T-helper 2 cell treated with Interferon-gamma antibody and Interleukin-4, amounts not matched to agents 5 μg/mL and 100 μg/mL, for 36 hours (primary cell): ENCODE data around the gene SCD.
"Not testable (repeated sequence)": the region's sequence is repeated elsewhere in the genome, so short reads cannot be mapped to it uniquely, and the experiment has no call there.

Experiments
- DNase-seq: peaks from one replicate; pipeline ENCODE4 v3.0.0; 2021; ENCODE audit warnings: low spot score
- H3K27ac Mint-ChIP-seq: one replicate; pipeline ENCODE4 v1.8.0; 2021; ENCODE audit warnings: mild to moderate bottlenecking, mixed read lengths
- H3K27me3 Mint-ChIP-seq: one replicate; pipeline ENCODE4 v1.8.0; 2021; ENCODE audit warnings: low read depth, mixed read lengths
- H3K36me3 Mint-ChIP-seq: one replicate; pipeline ENCODE4 v1.8.0; 2021; ENCODE audit warnings: low read depth, mixed read lengths
- H3K4me1 Mint-ChIP-seq: one replicate; pipeline ENCODE4 v1.8.0; 2021; ENCODE audit warnings: low read depth, mixed read lengths
- H3K4me3 Mint-ChIP-seq: one replicate; pipeline ENCODE4 v1.8.0; 2022; ENCODE audit warnings: mild to moderate bottlenecking, moderate library complexity, mixed read lengths
- H3K9me3 Mint-ChIP-seq: one replicate; pipeline ENCODE4 v1.8.0; 2021; ENCODE audit warnings: mixed read lengths

The SCD gene

GRCh38 chr10:100362570-100363496, 15.8 kb downstream of the SCD start:
- H3K36me3 Mint-ChIP-seq: peaks cover 59% of the 10 kb centered on the region
- H3K4me1 Mint-ChIP-seq: peaks cover 30% of the 10 kb centered on the region
- no peaks in the 10 kb centered on the region for H3K9me3 Mint-ChIP-seq
- DNase-seq: no peak
- peak overlapping the region; percentile 55 for H3K27ac Mint-ChIP-seq
- H3K4me3 Mint-ChIP-seq: no peak overlapping the region
- no peaks in the 10 kb centered on the region for H3K27me3 Mint-ChIP-seq

GRCh38 chr10:100364175-100364574, 17.1 kb downstream of the SCD start:
- DNase-seq: no peak
- H3K27ac Mint-ChIP-seq: peak overlapping the region; percentile 53
- H3K27me3 Mint-ChIP-seq: no peaks in the 10 kb centered on the region

GRCh38 chr10:100364735-100365391, 17.8 kb downstream of the SCD start:
- Mint-ChIP-seq H3K4me1 (peaks cover 27% of the 10 kb centered on the region), H3K4me3 (no peak overlapping the region), H3K27ac (no peak overlapping the region), H3K27me3 (no peaks in the 10 kb centered on the region), H3K9me3 (no peaks in the 10 kb centered on the region), H3K36me3 (peaks cover 48% of the 10 kb centered on the region)
- no peak for DNase-seq

More at GRCh38 chr10:100364175-100364574, 17.1 kb downstream of the SCD start:
- Mint-ChIP-seq H3K4me1 (peaks cover 26% of the 10 kb centered on the region), H3K4me3 (no peak overlapping the region), H3K36me3 (peaks cover 54% of the 10 kb centered on the region), H3K9me3 (no peaks in the 10 kb centered on the region)

GRCh38 chr10:100368721-100369120, 21.7 kb downstream of the SCD start:
- DNase-seq: no peak
- H3K4me3 Mint-ChIP-seq: no peak overlapping the region
- peak overlapping the region; percentile 12 for H3K27ac Mint-ChIP-seq
- H3K4me1 Mint-ChIP-seq: peaks cover 32% of the 10 kb centered on the region
- peaks cover 14% of the 10 kb centered on the region for H3K36me3 Mint-ChIP-seq
- no peaks in the 10 kb centered on the region for H3K27me3 Mint-ChIP-seq
- H3K9me3 Mint-ChIP-seq: no peaks in the 10 kb centered on the region

- peaks cover 2% of the 10 kb centered on the region for H3K36me3 Mint-ChIP-seq
- H3K4me3 Mint-ChIP-seq: peak overlapping the region; percentile 69
- H3K4me1 Mint-ChIP-seq: peaks cover 30% of the 10 kb centered on the region
- DNase-seq: peak; percentile 73
- H3K9me3 Mint-ChIP-seq: no peaks in the 10 kb centered on the region
- H3K27me3 Mint-ChIP-seq: no peaks in the 10 kb centered on the region
- peak overlapping the region; percentile 94 for H3K27ac Mint-ChIP-seq
Measured at GRCh38 chr10:100370714-100371481, 23.9 kb downstream of the SCD start.

GRCh38 chr10:100371482-100372027, 24.5 kb downstream of the SCD start:
- Mint-ChIP-seq H3K4me3 (peak overlapping the region; percentile 69), H3K9me3 (no peaks in the 10 kb centered on the region), H3K4me1 (peaks cover 33% of the 10 kb centered on the region), H3K27ac (peak overlapping the region; percentile 94), H3K36me3 (peaks cover 2% of the 10 kb centered on the region), H3K27me3 (no peaks in the 10 kb centered on the region)
- no peak for DNase-seq

GRCh38 chr10:100372415-100373297, 25.6 kb downstream of the SCD start:
- Mint-ChIP-seq H3K27me3 (no peaks in the 10 kb centered on the region), H3K27ac (no peak overlapping the region), H3K9me3 (no peaks in the 10 kb centered on the region), H3K36me3 (no peaks in the 10 kb centered on the region), H3K4me3 (no peak overlapping the region), H3K4me1 (peaks cover 32% of the 10 kb centered on the region)
- no peak for DNase-seq

- no peaks in the 10 kb centered on the region for H3K27me3 Mint-ChIP-seq
- no peak overlapping the region for H3K27ac Mint-ChIP-seq
- H3K4me1 Mint-ChIP-seq: peaks cover 36% of the 10 kb centered on the region
- H3K9me3 Mint-ChIP-seq: no peaks in the 10 kb centered on the region
- H3K4me3 Mint-ChIP-seq: no peak overlapping the region
- peak; percentile 96 for DNase-seq
- H3K36me3 Mint-ChIP-seq: no peaks in the 10 kb centered on the region
Measured at GRCh38 chr10:100373298-100374199, 26.5 kb downstream of the SCD start.

GRCh38 chr10:100374200-100374655, 27.2 kb downstream of the SCD start:
- H3K4me1 Mint-ChIP-seq: peaks cover 35% of the 10 kb centered on the region
- no peaks in the 10 kb centered on the region for H3K27me3 Mint-ChIP-seq
- no peak for DNase-seq
- no peak overlapping the region for H3K27ac Mint-ChIP-seq
- H3K4me3 Mint-ChIP-seq: no peak overlapping the region
- H3K9me3 Mint-ChIP-seq: no peaks in the 10 kb centered on the region
- H3K36me3 Mint-ChIP-seq: no peaks in the 10 kb centered on the region

- H3K4me3 Mint-ChIP-seq, H3K36me3 Mint-ChIP-seq, H3K27me3 Mint-ChIP-seq, DNase-seq, H3K9me3 Mint-ChIP-seq, H3K27ac Mint-ChIP-seq: not testable (repeated sequence)
- peaks cover 31% of the 10 kb centered on the region for H3K4me1 Mint-ChIP-seq
Measured at GRCh38 chr10:100374677-100375353, 27.8 kb downstream of the SCD start.

GRCh38 chr10:100376656-100377055, 29.6 kb downstream of the SCD start:
- H3K4me1 Mint-ChIP-seq: peaks cover 16% of the 10 kb centered on the region
- not testable (repeated sequence) for H3K4me3 Mint-ChIP-seq, DNase-seq, H3K27ac Mint-ChIP-seq, H3K9me3 Mint-ChIP-seq, H3K27me3 Mint-ChIP-seq, H3K36me3 Mint-ChIP-seq

- Mint-ChIP-seq H3K27ac (no peak overlapping the region), H3K4me1 (peaks cover 18% of the 10 kb centered on the region), H3K36me3 (peaks cover 18% of the 10 kb centered on the region), H3K4me3 (no peak overlapping the region), H3K9me3 (no peaks in the 10 kb centered on the region), H3K27me3 (no peaks in the 10 kb centered on the region)
- no peak for DNase-seq
Measured at GRCh38 chr10:100377830-100378229, 30.8 kb downstream of the SCD start.
